ENCODE data around the gene SLC26A11.
A peak's percentile ranks its signal among the peaks of the same experiment; 100 is the strongest.
"Not testable (repeated sequence)": the region's sequence is repeated elsewhere in the genome, so short reads cannot be mapped to it uniquely, and the experiment has no call there.

The SLC26A11 gene

GRCh38 chr17:80270836-80271235 lies 50.6 kb downstream of the SLC26A11 start:
- TF ChIP-seq POLR2A (IDR thresholded peaks at IDR 0.05; ENCODE audit: extremely low read depth, insufficient read length) = no peak
- no peak for TF ChIP-seq MYC (IDR thresholded peaks at IDR 0.05; ENCODE audit: low read depth, low read length)
- TF ChIP-seq CTCF (IDR thresholded peaks at IDR 0.05; ENCODE audit: low read depth, low read length) = no peak
- TF ChIP-seq MAX (IDR thresholded peaks at IDR 0.05; ENCODE audit: low read depth, low read length) = no peak
- DNase-seq (ENCODE audit: low read depth) = peak; percentile 41
- no peak overlapping the region for H3K4me3 ChIP-seq (ENCODE audit: low read depth, low read length)

- no peak for TF ChIP-seq CTCF (IDR thresholded peaks at IDR 0.05; ENCODE audit: low read depth, low read length)
- no peak for TF ChIP-seq POLR2A (IDR thresholded peaks at IDR 0.05; ENCODE audit: extremely low read depth, insufficient read length)
- TF ChIP-seq MAX (IDR thresholded peaks at IDR 0.05; ENCODE audit: low read depth, low read length) = no peak
- TF ChIP-seq MYC (IDR thresholded peaks at IDR 0.05; ENCODE audit: low read depth, low read length) = no peak
- H3K4me3 ChIP-seq (ENCODE audit: low read depth, low read length) = no peak overlapping the region
- DNase-seq (ENCODE audit: low read depth) = no peak
Observed at GRCh38 chr17:80272366-80272765, 52.1 kb downstream of the SLC26A11 start.

- DNase-seq (ENCODE audit: low read depth) = no peak
- H3K4me3 ChIP-seq (ENCODE audit: low read depth, low read length) = no peak overlapping the region
- TF ChIP-seq CTCF (IDR thresholded peaks at IDR 0.05; ENCODE audit: low read depth, low read length) = no peak
- TF ChIP-seq POLR2A (IDR thresholded peaks at IDR 0.05; ENCODE audit: extremely low read depth, insufficient read length) = no peak
- no peak for TF ChIP-seq MYC (IDR thresholded peaks at IDR 0.05; ENCODE audit: low read depth, low read length)
- TF ChIP-seq MAX (IDR thresholded peaks at IDR 0.05; ENCODE audit: low read depth, low read length) = no peak
Observed at GRCh38 chr17:80274331-80274730, 54.1 kb downstream of the SLC26A11 start.

GRCh38 chr17:80274871-80275449 lies 54.7 kb downstream of the SLC26A11 start:
- H3K4me3 ChIP-seq (ENCODE audit: low read depth, low read length) = no peak overlapping the region
- DNase-seq (ENCODE audit: low read depth) = no peak
- no peak for TF ChIP-seq CTCF (IDR thresholded peaks at IDR 0.05; ENCODE audit: low read depth, low read length)
- TF ChIP-seq MAX (IDR thresholded peaks at IDR 0.05; ENCODE audit: low read depth, low read length) = no peak
- no peak for TF ChIP-seq POLR2A (IDR thresholded peaks at IDR 0.05; ENCODE audit: extremely low read depth, insufficient read length)
- TF ChIP-seq MYC (IDR thresholded peaks at IDR 0.05; ENCODE audit: low read depth, low read length) = no peak

GRCh38 chr17:80275857-80276256 lies 55.6 kb downstream of the SLC26A11 start:
- not testable (repeated sequence) for H3K4me3 ChIP-seq (ENCODE audit: low read depth, low read length); DNase-seq (ENCODE audit: low read depth)

GRCh38 chr17:80277751-80278671 lies 57.8 kb downstream of the SLC26A11 start:
- no peak overlapping the region for H3K4me3 ChIP-seq (ENCODE audit: low read depth, low read length)
- no peak for TF ChIP-seq MAX (IDR thresholded peaks at IDR 0.05; ENCODE audit: low read depth, low read length)
- no peak for TF ChIP-seq MYC (IDR thresholded peaks at IDR 0.05; ENCODE audit: low read depth, low read length)
- TF ChIP-seq POLR2A (IDR thresholded peaks at IDR 0.05; ENCODE audit: extremely low read depth, insufficient read length) = no peak
- TF ChIP-seq CTCF (IDR thresholded peaks at IDR 0.05; ENCODE audit: low read depth, low read length) = no peak
- no peak for DNase-seq (ENCODE audit: low read depth)
